ENCODE data around the gene PDZD8. TPM values are rescaled to one million over a fixed set of nuclear protein-coding genes. Genes with fewer than 3 reads are reported as not detected.

The PDZD8 gene
- total RNA-seq, 1 experiment from 2014 or later: 15.2 TPM

- peak; percentile 7 for DNase-seq
- Histone ChIP-seq H3K4me3 (ENCODE audit: insufficient read depth, low read depth, low read length) (no peak overlapping the region), H3K27me3 (ENCODE audit: control insufficient read depth, insufficient read depth, low read length) (no peaks in the 10 kb centered on the region), H3K36me3 (replicated peaks; ENCODE audit: control insufficient read depth, insufficient read depth, low read length) (no peaks in the 10 kb centered on the region)
Measured at GRCh38 chr10:117345143-117345542, 30.1 kb downstream of the PDZD8 start.

- Histone ChIP-seq H3K36me3 (replicated peaks; ENCODE audit: control insufficient read depth, insufficient read depth, low read length) (no peaks in the 10 kb centered on the region), H3K27me3 (ENCODE audit: control insufficient read depth, insufficient read depth, low read length) (no peaks in the 10 kb centered on the region), H3K4me3 (ENCODE audit: insufficient read depth, low read depth, low read length) (no peak overlapping the region)
- DNase-seq: no peak
Measured at GRCh38 chr10:117342641-117343040, 32.6 kb downstream of the PDZD8 start.

- no peaks in the 10 kb centered on the region for H3K27me3 ChIP-seq (ENCODE audit: control insufficient read depth, insufficient read depth, low read length)
Measured at GRCh38 chr10:117341061-117341460, 34.2 kb downstream of the PDZD8 start.

GRCh38 chr10:117339979-117340378, 35.3 kb downstream of the PDZD8 start:
- Histone ChIP-seq H3K27me3 (ENCODE audit: control insufficient read depth, insufficient read depth, low read length) (no peaks in the 10 kb centered on the region), H3K36me3 (replicated peaks; ENCODE audit: control insufficient read depth, insufficient read depth, low read length) (no peaks in the 10 kb centered on the region), H3K4me3 (ENCODE audit: insufficient read depth, low read depth, low read length) (no peak overlapping the region)
- no peak for DNase-seq

More at GRCh38 chr10:117341061-117341460, 34.2 kb downstream of the PDZD8 start:
- no peaks in the 10 kb centered on the region for H3K36me3 ChIP-seq (replicated peaks; ENCODE audit: control insufficient read depth, insufficient read depth, low read length)
- H3K4me3 ChIP-seq (ENCODE audit: insufficient read depth, low read depth, low read length): no peak overlapping the region
- DNase-seq: no peak

GRCh38 chr10:117339578-117339977, 35.7 kb downstream of the PDZD8 start:
- no peak for DNase-seq

GRCh38 chr10:117334926-117335325, 40.3 kb downstream of the PDZD8 start:
- Histone ChIP-seq H3K36me3 (replicated peaks; ENCODE audit: control insufficient read depth, insufficient read depth, low read length) (no peaks in the 10 kb centered on the region), H3K4me3 (ENCODE audit: insufficient read depth, low read depth, low read length) (no peak overlapping the region), H3K27me3 (ENCODE audit: control insufficient read depth, insufficient read depth, low read length) (no peaks in the 10 kb centered on the region)
- DNase-seq: no peak

More at GRCh38 chr10:117339578-117339977, 35.7 kb downstream of the PDZD8 start:
- Histone ChIP-seq H3K36me3 (replicated peaks; ENCODE audit: control insufficient read depth, insufficient read depth, low read length) (no peaks in the 10 kb centered on the region), H3K4me3 (ENCODE audit: insufficient read depth, low read depth, low read length) (no peak overlapping the region), H3K27me3 (ENCODE audit: control insufficient read depth, insufficient read depth, low read length) (no peaks in the 10 kb centered on the region)

GRCh38 chr10:117334066-117334465, 41.2 kb downstream of the PDZD8 start:
- Histone ChIP-seq H3K4me3 (ENCODE audit: insufficient read depth, low read depth, low read length) (no peak overlapping the region), H3K36me3 (replicated peaks; ENCODE audit: control insufficient read depth, insufficient read depth, low read length) (no peaks in the 10 kb centered on the region), H3K27me3 (ENCODE audit: control insufficient read depth, insufficient read depth, low read length) (no peaks in the 10 kb centered on the region)
- DNase-seq: no peak

- no peak for DNase-seq
- Histone ChIP-seq H3K36me3 (replicated peaks; ENCODE audit: control insufficient read depth, insufficient read depth, low read length) (no peaks in the 10 kb centered on the region; the same call in 1 of the 2 replicates), H3K27me3 (ENCODE audit: control insufficient read depth, insufficient read depth, low read length) (no peaks in the 10 kb centered on the region), H3K4me3 (ENCODE audit: insufficient read depth, low read depth, low read length) (no peak overlapping the region)
Measured at GRCh38 chr10:117327262-117327661, 48.0 kb downstream of the PDZD8 start.

GRCh38 chr10:117324367-117324766, 50.9 kb downstream of the PDZD8 start:
- Histone ChIP-seq H3K4me3 (ENCODE audit: insufficient read depth, low read depth, low read length) (no peak overlapping the region), H3K36me3 (replicated peaks; ENCODE audit: control insufficient read depth, insufficient read depth, low read length) (no peaks in the 10 kb centered on the region; the same call in 1 of the 2 replicates), H3K27me3 (ENCODE audit: control insufficient read depth, insufficient read depth, low read length) (no peaks in the 10 kb centered on the region)
- no peak for DNase-seq

- Histone ChIP-seq H3K36me3 (replicated peaks; ENCODE audit: control insufficient read depth, insufficient read depth, low read length) (no peaks in the 10 kb centered on the region; the same call in 1 of the 2 replicates), H3K4me3 (ENCODE audit: insufficient read depth, low read depth, low read length) (no peak overlapping the region), H3K27me3 (ENCODE audit: control insufficient read depth, insufficient read depth, low read length) (no peaks in the 10 kb centered on the region)
- no peak for DNase-seq
Measured at GRCh38 chr10:117322260-117322659, 53.0 kb downstream of the PDZD8 start.

- Histone ChIP-seq H3K4me3 (ENCODE audit: insufficient read depth, low read depth, low read length) (no peak overlapping the region), H3K36me3 (replicated peaks; ENCODE audit: control insufficient read depth, insufficient read depth, low read length) (no peaks in the 10 kb centered on the region), H3K27me3 (ENCODE audit: control insufficient read depth, insufficient read depth, low read length) (no peaks in the 10 kb centered on the region)
- DNase-seq: peak; percentile 16
Measured at GRCh38 chr10:117320050-117320665, 55.1 kb downstream of the PDZD8 start.

- no peaks in the 10 kb centered on the region; the same call in 1 of the 2 replicates for H3K36me3 ChIP-seq (replicated peaks; ENCODE audit: control insufficient read depth, insufficient read depth, low read length)
- no peak overlapping the region for H3K4me3 ChIP-seq (ENCODE audit: insufficient read depth, low read depth, low read length)
- DNase-seq: no peak
- no peaks in the 10 kb centered on the region for H3K27me3 ChIP-seq (ENCODE audit: control insufficient read depth, insufficient read depth, low read length)
Measured at GRCh38 chr10:117318909-117319308, 56.3 kb downstream of the PDZD8 start.

- no peak overlapping the region for H3K4me3 ChIP-seq (ENCODE audit: insufficient read depth, low read depth, low read length)
- H3K36me3 ChIP-seq (replicated peaks; ENCODE audit: control insufficient read depth, insufficient read depth, low read length): no peaks in the 10 kb centered on the region; the same call in 1 of the 2 replicates
- DNase-seq: no peak
- no peaks in the 10 kb centered on the region for H3K27me3 ChIP-seq (ENCODE audit: control insufficient read depth, insufficient read depth, low read length)
Measured at GRCh38 chr10:117316701-117317100, 58.5 kb downstream of the PDZD8 start.

- Histone ChIP-seq H3K27me3 (ENCODE audit: control insufficient read depth, insufficient read depth, low read length) (no peaks in the 10 kb centered on the region), H3K4me3 (ENCODE audit: insufficient read depth, low read depth, low read length) (no peak overlapping the region), H3K36me3 (replicated peaks; ENCODE audit: control insufficient read depth, insufficient read depth, low read length) (no peaks in the 10 kb centered on the region; the same call in 1 of the 2 replicates)
- no peak for DNase-seq
Measured at GRCh38 chr10:117313641-117314040, 61.6 kb downstream of the PDZD8 start.

GRCh38 chr10:117312430-117312829, 62.8 kb downstream of the PDZD8 start:
- H3K4me3 ChIP-seq (ENCODE audit: insufficient read depth, low read depth, low read length): no peak overlapping the region
- no peaks in the 10 kb centered on the region for H3K27me3 ChIP-seq (ENCODE audit: control insufficient read depth, insufficient read depth, low read length)
- no peak for DNase-seq
- no peaks in the 10 kb centered on the region; the same call in 1 of the 2 replicates for H3K36me3 ChIP-seq (replicated peaks; ENCODE audit: control insufficient read depth, insufficient read depth, low read length)

Measured in H7 (cell line).